Measurements from ENCODE around the gene GPR107.

The GPR107 gene

DNA sequence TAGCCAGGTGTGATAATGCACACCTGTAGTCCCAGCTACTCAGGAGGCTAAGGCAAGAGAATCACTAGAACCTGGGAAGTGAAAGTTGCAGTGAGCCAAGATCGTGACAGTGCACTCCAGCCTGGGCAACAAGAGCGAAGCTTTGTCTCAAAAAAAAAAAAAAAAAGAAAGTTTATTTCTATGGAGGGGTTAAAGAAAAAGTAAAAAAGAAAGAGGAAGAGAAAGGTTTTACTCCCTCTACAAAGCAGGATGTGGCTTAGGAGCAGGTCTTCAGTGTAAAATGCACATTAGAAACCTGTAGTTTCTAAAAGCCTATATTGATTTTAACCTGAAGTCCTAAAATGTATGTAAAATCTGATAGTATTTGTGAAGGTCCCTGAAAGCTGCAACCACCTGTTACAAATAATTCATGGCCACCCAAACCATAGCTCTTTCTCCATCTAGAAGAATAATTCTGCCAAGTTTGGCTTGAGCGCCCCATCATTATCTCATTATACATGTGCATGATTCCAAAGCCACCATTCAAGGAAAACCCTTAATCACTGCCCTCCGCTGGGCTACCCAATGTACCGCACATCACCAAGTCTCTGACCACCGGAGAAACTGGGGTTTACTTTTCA is 14.1 kb upstream of the GPR107 start:
- no peak for ATAC-seq
- TF ChIP-seq OSR1 (CRISPR knock-in tag; IDR thresholded peaks at IDR 0.05) = no peak
- no peak for TF ChIP-seq ZFP30 (CRISPR knock-in tag; IDR thresholded peaks at IDR 0.05)
- no peak for TF ChIP-seq PPARA (CRISPR knock-in tag; IDR thresholded peaks at IDR 0.05; ENCODE audit: borderline replicate concordance)
- TF ChIP-seq ESRRG (CRISPR knock-in tag; IDR thresholded peaks at IDR 0.05) = no peak
- no peak for TF ChIP-seq RARB (CRISPR knock-in tag; IDR thresholded peaks at IDR 0.05)
- TF ChIP-seq ZNF70 (CRISPR knock-in tag; IDR thresholded peaks at IDR 0.05) = no peak
- TF ChIP-seq TCF4 (CRISPR knock-in tag; IDR thresholded peaks at IDR 0.05; ENCODE audit: borderline replicate concordance) = no peak
- TF ChIP-seq ARNTL (CRISPR knock-in tag; IDR thresholded peaks at IDR 0.05; ENCODE audit: borderline replicate concordance, low read depth) = no peak
- TF ChIP-seq TOX (CRISPR knock-in tag; IDR thresholded peaks at IDR 0.05; ENCODE audit: borderline replicate concordance) = no peak
- TF ChIP-seq BACH2 (CRISPR knock-in tag; IDR thresholded peaks at IDR 0.05; ENCODE audit: borderline replicate concordance) = no peak
- no peak for TF ChIP-seq CSDC2 (CRISPR knock-in tag; IDR thresholded peaks at IDR 0.05)
- TF ChIP-seq GLIS3 (CRISPR knock-in tag; IDR thresholded peaks at IDR 0.05) = no peak
- TF ChIP-seq, protein P1, sequence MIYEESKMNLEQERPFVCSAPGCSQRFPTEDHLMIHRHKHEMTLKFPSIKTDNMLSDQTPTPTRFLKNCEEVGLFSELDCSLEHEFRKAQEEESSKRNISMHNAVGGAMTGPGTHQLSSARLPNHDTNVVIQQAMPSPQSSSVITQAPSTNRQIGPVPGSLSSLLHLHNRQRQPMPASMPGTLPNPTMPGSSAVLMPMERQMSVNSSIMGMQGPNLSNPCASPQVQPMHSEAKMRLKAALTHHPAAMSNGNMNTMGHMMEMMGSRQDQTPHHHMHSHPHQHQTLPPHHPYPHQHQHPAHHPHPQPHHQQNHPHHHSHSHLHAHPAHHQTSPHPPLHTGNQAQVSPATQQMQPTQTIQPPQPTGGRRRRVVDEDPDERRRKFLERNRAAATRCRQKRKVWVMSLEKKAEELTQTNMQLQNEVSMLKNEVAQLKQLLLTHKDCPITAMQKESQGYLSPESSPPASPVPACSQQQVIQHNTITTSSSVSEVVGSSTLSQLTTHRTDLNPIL (CRISPR knock-in tag; IDR thresholded peaks at IDR 0.05; ENCODE audit: low read depth) = no peak
- TF ChIP-seq, protein P2, sequence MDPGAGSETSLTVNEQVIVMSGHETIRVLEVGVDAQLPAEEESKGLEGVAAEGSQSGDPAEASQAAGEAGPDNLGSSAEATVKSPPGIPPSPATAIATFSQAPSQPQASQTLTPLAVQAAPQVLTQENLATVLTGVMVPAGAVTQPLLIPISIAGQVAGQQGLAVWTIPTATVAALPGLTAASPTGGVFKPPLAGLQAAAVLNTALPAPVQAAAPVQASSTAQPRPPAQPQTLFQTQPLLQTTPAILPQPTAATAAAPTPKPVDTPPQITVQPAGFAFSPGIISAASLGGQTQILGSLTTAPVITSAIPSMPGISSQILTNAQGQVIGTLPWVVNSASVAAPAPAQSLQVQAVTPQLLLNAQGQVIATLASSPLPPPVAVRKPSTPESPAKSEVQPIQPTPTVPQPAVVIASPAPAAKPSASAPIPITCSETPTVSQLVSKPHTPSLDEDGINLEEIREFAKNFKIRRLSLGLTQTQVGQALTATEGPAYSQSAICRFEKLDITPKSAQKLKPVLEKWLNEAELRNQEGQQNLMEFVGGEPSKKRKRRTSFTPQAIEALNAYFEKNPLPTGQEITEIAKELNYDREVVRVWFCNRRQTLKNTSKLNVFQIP (CRISPR knock-in tag; IDR thresholded peaks at IDR 0.05; ENCODE audit: borderline replicate concordance, low read depth) = no peak
- TF ChIP-seq ZNF8 (CRISPR knock-in tag; IDR thresholded peaks at IDR 0.05) = no peak

DNA sequence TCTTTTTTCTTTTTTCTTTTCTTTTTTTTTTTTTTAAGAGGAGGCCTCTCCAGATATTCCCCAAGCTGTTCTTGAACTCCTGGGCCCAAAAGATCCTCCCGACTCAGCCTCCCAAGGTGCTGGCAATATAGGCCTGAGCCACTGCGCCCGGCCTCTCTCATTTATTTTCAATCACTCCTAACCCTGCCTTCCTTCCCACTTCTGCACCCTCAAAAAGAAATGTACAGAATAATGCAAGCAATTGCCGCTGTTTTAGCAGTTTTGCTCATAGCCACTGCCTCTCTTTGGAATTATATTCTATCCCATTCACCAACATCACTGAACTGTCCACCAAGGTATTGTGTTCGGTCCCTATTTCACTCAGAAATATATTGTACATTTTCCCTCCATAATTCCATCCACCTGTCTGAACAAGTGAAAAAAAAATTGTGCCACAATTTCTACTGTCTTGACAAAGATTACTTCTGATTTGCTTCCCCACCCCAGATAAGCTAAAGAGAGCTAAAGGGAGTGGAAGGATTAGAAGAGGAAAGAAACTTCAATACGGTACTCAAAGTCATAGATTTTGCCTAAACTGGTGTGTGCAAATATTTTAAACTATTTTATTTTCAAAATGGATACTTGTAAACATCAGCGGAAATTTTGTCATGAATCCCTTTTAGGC is 12.6 kb upstream of the GPR107 start:
- TF ChIP-seq OSR1 (CRISPR knock-in tag; IDR thresholded peaks at IDR 0.05) = no peak
- no peak for TF ChIP-seq SNAI2 (CRISPR knock-in tag; IDR thresholded peaks at IDR 0.05)
- TF ChIP-seq, protein P3, sequence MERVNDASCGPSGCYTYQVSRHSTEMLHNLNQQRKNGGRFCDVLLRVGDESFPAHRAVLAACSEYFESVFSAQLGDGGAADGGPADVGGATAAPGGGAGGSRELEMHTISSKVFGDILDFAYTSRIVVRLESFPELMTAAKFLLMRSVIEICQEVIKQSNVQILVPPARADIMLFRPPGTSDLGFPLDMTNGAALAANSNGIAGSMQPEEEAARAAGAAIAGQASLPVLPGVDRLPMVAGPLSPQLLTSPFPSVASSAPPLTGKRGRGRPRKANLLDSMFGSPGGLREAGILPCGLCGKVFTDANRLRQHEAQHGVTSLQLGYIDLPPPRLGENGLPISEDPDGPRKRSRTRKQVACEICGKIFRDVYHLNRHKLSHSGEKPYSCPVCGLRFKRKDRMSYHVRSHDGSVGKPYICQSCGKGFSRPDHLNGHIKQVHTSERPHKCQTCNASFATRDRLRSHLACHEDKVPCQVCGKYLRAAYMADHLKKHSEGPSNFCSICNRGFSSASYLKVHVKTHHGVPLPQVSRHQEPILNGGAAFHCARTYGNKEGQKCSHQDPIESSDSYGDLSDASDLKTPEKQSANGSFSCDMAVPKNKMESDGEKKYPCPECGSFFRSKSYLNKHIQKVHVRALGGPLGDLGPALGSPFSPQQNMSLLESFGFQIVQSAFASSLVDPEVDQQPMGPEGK (CRISPR knock-in tag; IDR thresholded peaks at IDR 0.05; ENCODE audit: borderline replicate concordance) = no peak
- TF ChIP-seq ISL1 (CRISPR knock-in tag; IDR thresholded peaks at IDR 0.05) = no peak
- no peak for TF ChIP-seq PPARA (CRISPR knock-in tag; IDR thresholded peaks at IDR 0.05; ENCODE audit: borderline replicate concordance)
- no peak for TF ChIP-seq ARNTL (CRISPR knock-in tag; IDR thresholded peaks at IDR 0.05; ENCODE audit: borderline replicate concordance, low read depth)
- TF ChIP-seq TCF4 (CRISPR knock-in tag; IDR thresholded peaks at IDR 0.05; ENCODE audit: borderline replicate concordance) = no peak
- TF ChIP-seq, protein P4, sequence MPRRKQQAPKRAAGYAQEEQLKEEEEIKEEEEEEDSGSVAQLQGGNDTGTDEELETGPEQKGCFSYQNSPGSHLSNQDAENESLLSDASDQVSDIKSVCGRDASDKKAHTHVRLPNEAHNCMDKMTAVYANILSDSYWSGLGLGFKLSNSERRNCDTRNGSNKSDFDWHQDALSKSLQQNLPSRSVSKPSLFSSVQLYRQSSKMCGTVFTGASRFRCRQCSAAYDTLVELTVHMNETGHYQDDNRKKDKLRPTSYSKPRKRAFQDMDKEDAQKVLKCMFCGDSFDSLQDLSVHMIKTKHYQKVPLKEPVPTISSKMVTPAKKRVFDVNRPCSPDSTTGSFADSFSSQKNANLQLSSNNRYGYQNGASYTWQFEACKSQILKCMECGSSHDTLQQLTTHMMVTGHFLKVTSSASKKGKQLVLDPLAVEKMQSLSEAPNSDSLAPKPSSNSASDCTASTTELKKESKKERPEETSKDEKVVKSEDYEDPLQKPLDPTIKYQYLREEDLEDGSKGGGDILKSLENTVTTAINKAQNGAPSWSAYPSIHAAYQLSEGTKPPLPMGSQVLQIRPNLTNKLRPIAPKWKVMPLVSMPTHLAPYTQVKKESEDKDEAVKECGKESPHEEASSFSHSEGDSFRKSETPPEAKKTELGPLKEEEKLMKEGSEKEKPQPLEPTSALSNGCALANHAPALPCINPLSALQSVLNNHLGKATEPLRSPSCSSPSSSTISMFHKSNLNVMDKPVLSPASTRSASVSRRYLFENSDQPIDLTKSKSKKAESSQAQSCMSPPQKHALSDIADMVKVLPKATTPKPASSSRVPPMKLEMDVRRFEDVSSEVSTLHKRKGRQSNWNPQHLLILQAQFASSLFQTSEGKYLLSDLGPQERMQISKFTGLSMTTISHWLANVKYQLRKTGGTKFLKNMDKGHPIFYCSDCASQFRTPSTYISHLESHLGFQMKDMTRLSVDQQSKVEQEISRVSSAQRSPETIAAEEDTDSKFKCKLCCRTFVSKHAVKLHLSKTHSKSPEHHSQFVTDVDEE (CRISPR knock-in tag; IDR thresholded peaks at IDR 0.05) = no peak
- no peak for TF ChIP-seq ZFP3 (CRISPR knock-in tag; IDR thresholded peaks at IDR 0.05)
- TF ChIP-seq, protein P1 (CRISPR knock-in tag; IDR thresholded peaks at IDR 0.05; ENCODE audit: low read depth) = no peak
- TF ChIP-seq ZNF8 (CRISPR knock-in tag; IDR thresholded peaks at IDR 0.05) = no peak
- TF ChIP-seq BACH2 (CRISPR knock-in tag; IDR thresholded peaks at IDR 0.05; ENCODE audit: borderline replicate concordance) = no peak
- TF ChIP-seq TOX (CRISPR knock-in tag; IDR thresholded peaks at IDR 0.05; ENCODE audit: borderline replicate concordance) = no peak
- TF ChIP-seq ZC3H10 (CRISPR knock-in tag; IDR thresholded peaks at IDR 0.05) = no peak
- no peak for TF ChIP-seq CSDC2 (CRISPR knock-in tag; IDR thresholded peaks at IDR 0.05)
- no peak for TF ChIP-seq RARB (CRISPR knock-in tag; IDR thresholded peaks at IDR 0.05)
- TF ChIP-seq, protein P5, sequence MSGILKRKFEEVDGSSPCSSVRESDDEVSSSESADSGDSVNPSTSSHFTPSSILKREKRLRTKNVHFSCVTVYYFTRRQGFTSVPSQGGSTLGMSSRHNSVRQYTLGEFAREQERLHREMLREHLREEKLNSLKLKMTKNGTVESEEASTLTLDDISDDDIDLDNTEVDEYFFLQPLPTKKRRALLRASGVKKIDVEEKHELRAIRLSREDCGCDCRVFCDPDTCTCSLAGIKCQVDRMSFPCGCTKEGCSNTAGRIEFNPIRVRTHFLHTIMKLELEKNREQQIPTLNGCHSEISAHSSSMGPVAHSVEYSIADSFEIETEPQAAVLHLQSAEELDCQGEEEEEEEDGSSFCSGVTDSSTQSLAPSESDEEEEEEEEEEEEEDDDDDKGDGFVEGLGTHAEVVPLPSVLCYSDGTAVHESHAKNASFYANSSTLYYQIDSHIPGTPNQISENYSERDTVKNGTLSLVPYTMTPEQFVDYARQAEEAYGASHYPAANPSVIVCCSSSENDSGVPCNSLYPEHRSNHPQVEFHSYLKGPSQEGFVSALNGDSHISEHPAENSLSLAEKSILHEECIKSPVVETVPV (CRISPR knock-in tag; IDR thresholded peaks at IDR 0.05) = no peak
- no peak for TF ChIP-seq ZNF565 (CRISPR knock-in tag; conservative IDR thresholded peaks at IDR 0.05; ENCODE audit: low read depth)
- no peak for TF ChIP-seq ZFP30 (CRISPR knock-in tag; IDR thresholded peaks at IDR 0.05)
- no peak for ATAC-seq
